Right lobe of liver (tissue), 4 donors: ENCODE results near the gene RAP1A.

Experiments used
- CTCF ChIP-seq, 4 donors: fragments of 200-600 bp in 3 of 4; fragments of 450-650 bp in 1 of 4; IDR thresholded peaks; one replicate each; pipeline versions ENCODE4 v1.5.1 to v1.8.0; 2016 to 2022; ENCODE audit warnings: antibody characterized with exemption in 4 of 4, mild to moderate bottlenecking in 2 of 4
- POLR2A ChIP-seq: fragments of 450-650 bp; IDR thresholded peaks from one replicate; pipeline ENCODE4 v1.6.1; 2017; ENCODE audit warnings: antibody characterized with exemption, mild to moderate bottlenecking
- donor health status: DM: no; HTN: no; CAD: no.
- donor health status: DM: no; HTN: no; CAD: no.
- donor health status: DM: no; HTN: yes; CAD: no.

GRCh38 chr1:111691886-111692285 is 72.3 kb downstream of the RAP1A start:
- TF ChIP-seq CTCF (IDR thresholded peaks at IDR 0.05) (no peak), POLR2A (no peak)
